Memory B cell (primary cell): ENCODE results near the gene LRMDA.

ENCODE experiments used
- ATAC-seq: fragments of 150-1000 bp; cut with Tn5 transposase; 2 replicates; pipeline ENCODE4 v1.10.0; 2021; ENCODE audit warnings: low read depth, mild to moderate bottlenecking, moderate library complexity
- DNase-seq, 2 donors: peaks; one replicate each; pipeline ENCODE4 v3.0.0; 2022; ENCODE audit warnings: low spot score in 2 of 2
- H3K27ac Mint-ChIP-seq: one replicate; pipeline ENCODE4 v1.8.0; 2022; ENCODE audit warnings: mild to moderate bottlenecking, moderate library complexity, mixed read lengths
- H3K27me3 Mint-ChIP-seq: one replicate; pipeline ENCODE4 v1.8.0; 2022; ENCODE audit warnings: mixed read lengths
- H3K36me3 Mint-ChIP-seq: one replicate; pipeline ENCODE4 v1.8.0; 2022; ENCODE audit warnings: mild to moderate bottlenecking, mixed read lengths
- H3K4me1 Mint-ChIP-seq: one replicate; pipeline ENCODE4 v1.8.0; 2022; ENCODE audit warnings: mixed read lengths
- H3K4me3 Mint-ChIP-seq: one replicate; pipeline ENCODE4 v1.8.0; 2022; ENCODE audit warnings: mild to moderate bottlenecking, moderate library complexity, mixed read lengths
- H3K9me3 Mint-ChIP-seq: one replicate; pipeline ENCODE4 v1.8.0; 2022; ENCODE audit warnings: mixed read lengths

LRMDA gene

GRCh38 chr10:76316234-76316633 lies 884.8 kb downstream of the LRMDA start:
- no peaks in the 10 kb centered on the region for H3K4me1 Mint-ChIP-seq
- ATAC-seq = no peak
- no peaks in the 10 kb centered on the region for H3K36me3 Mint-ChIP-seq
- H3K27ac Mint-ChIP-seq = no peak overlapping the region
- DNase-seq = no peak
- no peaks in the 10 kb centered on the region for H3K9me3 Mint-ChIP-seq
- no peak overlapping the region for H3K4me3 Mint-ChIP-seq
- H3K27me3 Mint-ChIP-seq = no peaks in the 10 kb centered on the region

GRCh38 chr10:76317078-76317477 lies 885.7 kb downstream of the LRMDA start:
- ATAC-seq = no peak
- no peaks in the 10 kb centered on the region for H3K27me3 Mint-ChIP-seq
- no peak overlapping the region for H3K4me3 Mint-ChIP-seq
- H3K27ac Mint-ChIP-seq = no peak overlapping the region
- no peaks in the 10 kb centered on the region for H3K4me1 Mint-ChIP-seq
- H3K9me3 Mint-ChIP-seq = no peaks in the 10 kb centered on the region
- H3K36me3 Mint-ChIP-seq = no peaks in the 10 kb centered on the region
- DNase-seq = no peak

GRCh38 chr10:76318211-76318610 lies 886.8 kb downstream of the LRMDA start:
- no peaks in the 10 kb centered on the region for H3K27me3 Mint-ChIP-seq
- H3K9me3 Mint-ChIP-seq = no peaks in the 10 kb centered on the region
- ATAC-seq (no peak), DNase-seq (no peak)
- H3K4me1 Mint-ChIP-seq = no peaks in the 10 kb centered on the region
- no peak overlapping the region for H3K4me3 Mint-ChIP-seq
- H3K27ac Mint-ChIP-seq = no peak overlapping the region
- H3K36me3 Mint-ChIP-seq = no peaks in the 10 kb centered on the region

GRCh38 chr10:76319661-76320060 lies 888.2 kb downstream of the LRMDA start:
- no peak for DNase-seq
- no peak overlapping the region for H3K4me3 Mint-ChIP-seq
- no peak for ATAC-seq
- H3K36me3 Mint-ChIP-seq = no peaks in the 10 kb centered on the region
- H3K9me3 Mint-ChIP-seq = no peaks in the 10 kb centered on the region
- no peaks in the 10 kb centered on the region for H3K27me3 Mint-ChIP-seq
- H3K27ac Mint-ChIP-seq = no peak overlapping the region
- H3K4me1 Mint-ChIP-seq = no peaks in the 10 kb centered on the region

- H3K36me3 Mint-ChIP-seq = no peaks in the 10 kb centered on the region
- no peak overlapping the region for H3K4me3 Mint-ChIP-seq
- H3K9me3 Mint-ChIP-seq = no peaks in the 10 kb centered on the region
- ATAC-seq (no peak), DNase-seq (no peak)
- H3K27ac Mint-ChIP-seq = no peak overlapping the region
- H3K27me3 Mint-ChIP-seq = no peaks in the 10 kb centered on the region
- no peaks in the 10 kb centered on the region for H3K4me1 Mint-ChIP-seq
These were observed 892.9 kb downstream of the LRMDA start for GRCh38 chr10:76324283-76324682.

- no peaks in the 10 kb centered on the region for H3K27me3 Mint-ChIP-seq
- H3K4me3 Mint-ChIP-seq = no peak overlapping the region
- DNase-seq (no peak), ATAC-seq (no peak)
- H3K4me1 Mint-ChIP-seq = no peaks in the 10 kb centered on the region
- H3K9me3 Mint-ChIP-seq = no peaks in the 10 kb centered on the region
- H3K36me3 Mint-ChIP-seq = no peaks in the 10 kb centered on the region
- H3K27ac Mint-ChIP-seq = no peak overlapping the region
These were observed 896.0 kb downstream of the LRMDA start for GRCh38 chr10:76327441-76327840.

GRCh38 chr10:76328348-76328747 lies 896.9 kb downstream of the LRMDA start:
- Mint-ChIP-seq H3K9me3 (no peaks in the 10 kb centered on the region), H3K36me3 (no peaks in the 10 kb centered on the region), H3K4me3 (no peak overlapping the region), H3K27me3 (no peaks in the 10 kb centered on the region), H3K4me1 (no peaks in the 10 kb centered on the region), H3K27ac (no peak overlapping the region)
- DNase-seq = no peak
- no peak for ATAC-seq

- Mint-ChIP-seq H3K36me3 (no peaks in the 10 kb centered on the region), H3K4me1 (no peaks in the 10 kb centered on the region), H3K27me3 (no peaks in the 10 kb centered on the region), H3K4me3 (no peak overlapping the region), H3K9me3 (no peaks in the 10 kb centered on the region), H3K27ac (no peak overlapping the region)
- no peak for ATAC-seq
- DNase-seq = no peak
These were observed 898.6 kb downstream of the LRMDA start for GRCh38 chr10:76329891-76330575.

GRCh38 chr10:76331742-76332141 lies 900.3 kb downstream of the LRMDA start:
- ATAC-seq = no peak

GRCh38 chr10:76333326-76333725 lies 901.9 kb downstream of the LRMDA start:
- H3K4me1 Mint-ChIP-seq = no peaks in the 10 kb centered on the region
- H3K27ac Mint-ChIP-seq = no peak overlapping the region
- H3K4me3 Mint-ChIP-seq = no peak overlapping the region
- no peaks in the 10 kb centered on the region for H3K36me3 Mint-ChIP-seq
- DNase-seq (no peak), ATAC-seq (no peak)
- no peaks in the 10 kb centered on the region for H3K9me3 Mint-ChIP-seq
- H3K27me3 Mint-ChIP-seq = no peaks in the 10 kb centered on the region

More at GRCh38 chr10:76331742-76332141, 900.3 kb downstream of the LRMDA start:
- Mint-ChIP-seq H3K27ac (no peak overlapping the region), H3K36me3 (no peaks in the 10 kb centered on the region), H3K9me3 (no peaks in the 10 kb centered on the region), H3K4me1 (no peaks in the 10 kb centered on the region), H3K27me3 (no peaks in the 10 kb centered on the region), H3K4me3 (no peak overlapping the region)
- no peak for DNase-seq

GRCh38 chr10:76333796-76334195 lies 902.4 kb downstream of the LRMDA start:
- ATAC-seq = no peak
- DNase-seq = no peak
- H3K9me3 Mint-ChIP-seq = no peaks in the 10 kb centered on the region
- no peaks in the 10 kb centered on the region for H3K4me1 Mint-ChIP-seq
- no peaks in the 10 kb centered on the region for H3K27me3 Mint-ChIP-seq
- H3K4me3 Mint-ChIP-seq = no peak overlapping the region
- no peaks in the 10 kb centered on the region for H3K36me3 Mint-ChIP-seq
- no peak overlapping the region for H3K27ac Mint-ChIP-seq

- no peaks in the 10 kb centered on the region for H3K36me3 Mint-ChIP-seq
- H3K4me1 Mint-ChIP-seq = no peaks in the 10 kb centered on the region
- ATAC-seq (no peak), DNase-seq (no peak)
- no peak overlapping the region for H3K27ac Mint-ChIP-seq
- no peaks in the 10 kb centered on the region for H3K27me3 Mint-ChIP-seq
- H3K9me3 Mint-ChIP-seq = no peaks in the 10 kb centered on the region
- H3K4me3 Mint-ChIP-seq = no peak overlapping the region
These were observed 902.8 kb downstream of the LRMDA start for GRCh38 chr10:76334255-76334654.

- Mint-ChIP-seq H3K9me3 (no peaks in the 10 kb centered on the region), H3K4me3 (no peak overlapping the region), H3K36me3 (no peaks in the 10 kb centered on the region), H3K27ac (no peak overlapping the region), H3K4me1 (no peaks in the 10 kb centered on the region), H3K27me3 (no peaks in the 10 kb centered on the region)
- ATAC-seq (no peak), DNase-seq (no peak)
These were observed 905.0 kb downstream of the LRMDA start for GRCh38 chr10:76336213-76336963.

GRCh38 chr10:76337641-76338040 lies 906.2 kb downstream of the LRMDA start:
- Mint-ChIP-seq H3K27ac (no peak overlapping the region), H3K4me1 (no peaks in the 10 kb centered on the region), H3K36me3 (no peaks in the 10 kb centered on the region), H3K4me3 (no peak overlapping the region), H3K27me3 (no peaks in the 10 kb centered on the region), H3K9me3 (no peaks in the 10 kb centered on the region)
- ATAC-seq (no peak), DNase-seq (no peak)

GRCh38 chr10:76338187-76338586 lies 906.8 kb downstream of the LRMDA start:
- no peak overlapping the region for H3K27ac Mint-ChIP-seq
- no peaks in the 10 kb centered on the region for H3K27me3 Mint-ChIP-seq
- H3K4me3 Mint-ChIP-seq = no peak overlapping the region
- H3K4me1 Mint-ChIP-seq = no peaks in the 10 kb centered on the region
- H3K36me3 Mint-ChIP-seq = no peaks in the 10 kb centered on the region
- no peak for ATAC-seq
- no peak for DNase-seq
- no peaks in the 10 kb centered on the region for H3K9me3 Mint-ChIP-seq
